Measurements from ENCODE around the gene ZFAND5. TPM values are rescaled to one million over a fixed set of nuclear protein-coding genes. Genes with fewer than 3 reads are reported as not detected.

The ZFAND5 gene
- total and polyA plus RNA-seq, 2 experiments from 2014 or later: 138 to 216 TPM

DNA sequence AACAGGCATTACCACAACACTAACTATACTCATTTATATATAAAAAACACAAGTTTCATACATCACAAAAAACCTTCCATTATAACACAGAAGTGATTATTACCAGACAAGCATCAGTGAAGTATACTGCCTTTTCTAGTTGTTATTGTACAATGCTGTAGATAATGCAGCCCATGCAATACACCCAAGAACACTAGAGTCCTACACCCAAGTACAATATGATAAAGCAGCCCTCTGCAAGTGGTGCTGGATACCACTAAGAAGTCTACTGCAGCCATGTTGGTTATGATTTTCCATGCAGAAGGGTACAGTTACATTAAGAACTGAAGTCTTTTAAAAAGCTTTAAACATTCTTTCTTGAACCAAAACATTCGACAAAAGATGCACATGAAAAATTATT lies 10.3 kb downstream of the ZFAND5 start:
- peaks cover 4% of the 10 kb centered on the region for H3K27me3 Mint-ChIP-seq (ENCODE audit: insufficient read depth, low read depth, poor library complexity)
- no peak overlapping the region for H3K27ac ChIP-seq (ENCODE audit: low read depth)
- TF ChIP-seq, protein P1, sequence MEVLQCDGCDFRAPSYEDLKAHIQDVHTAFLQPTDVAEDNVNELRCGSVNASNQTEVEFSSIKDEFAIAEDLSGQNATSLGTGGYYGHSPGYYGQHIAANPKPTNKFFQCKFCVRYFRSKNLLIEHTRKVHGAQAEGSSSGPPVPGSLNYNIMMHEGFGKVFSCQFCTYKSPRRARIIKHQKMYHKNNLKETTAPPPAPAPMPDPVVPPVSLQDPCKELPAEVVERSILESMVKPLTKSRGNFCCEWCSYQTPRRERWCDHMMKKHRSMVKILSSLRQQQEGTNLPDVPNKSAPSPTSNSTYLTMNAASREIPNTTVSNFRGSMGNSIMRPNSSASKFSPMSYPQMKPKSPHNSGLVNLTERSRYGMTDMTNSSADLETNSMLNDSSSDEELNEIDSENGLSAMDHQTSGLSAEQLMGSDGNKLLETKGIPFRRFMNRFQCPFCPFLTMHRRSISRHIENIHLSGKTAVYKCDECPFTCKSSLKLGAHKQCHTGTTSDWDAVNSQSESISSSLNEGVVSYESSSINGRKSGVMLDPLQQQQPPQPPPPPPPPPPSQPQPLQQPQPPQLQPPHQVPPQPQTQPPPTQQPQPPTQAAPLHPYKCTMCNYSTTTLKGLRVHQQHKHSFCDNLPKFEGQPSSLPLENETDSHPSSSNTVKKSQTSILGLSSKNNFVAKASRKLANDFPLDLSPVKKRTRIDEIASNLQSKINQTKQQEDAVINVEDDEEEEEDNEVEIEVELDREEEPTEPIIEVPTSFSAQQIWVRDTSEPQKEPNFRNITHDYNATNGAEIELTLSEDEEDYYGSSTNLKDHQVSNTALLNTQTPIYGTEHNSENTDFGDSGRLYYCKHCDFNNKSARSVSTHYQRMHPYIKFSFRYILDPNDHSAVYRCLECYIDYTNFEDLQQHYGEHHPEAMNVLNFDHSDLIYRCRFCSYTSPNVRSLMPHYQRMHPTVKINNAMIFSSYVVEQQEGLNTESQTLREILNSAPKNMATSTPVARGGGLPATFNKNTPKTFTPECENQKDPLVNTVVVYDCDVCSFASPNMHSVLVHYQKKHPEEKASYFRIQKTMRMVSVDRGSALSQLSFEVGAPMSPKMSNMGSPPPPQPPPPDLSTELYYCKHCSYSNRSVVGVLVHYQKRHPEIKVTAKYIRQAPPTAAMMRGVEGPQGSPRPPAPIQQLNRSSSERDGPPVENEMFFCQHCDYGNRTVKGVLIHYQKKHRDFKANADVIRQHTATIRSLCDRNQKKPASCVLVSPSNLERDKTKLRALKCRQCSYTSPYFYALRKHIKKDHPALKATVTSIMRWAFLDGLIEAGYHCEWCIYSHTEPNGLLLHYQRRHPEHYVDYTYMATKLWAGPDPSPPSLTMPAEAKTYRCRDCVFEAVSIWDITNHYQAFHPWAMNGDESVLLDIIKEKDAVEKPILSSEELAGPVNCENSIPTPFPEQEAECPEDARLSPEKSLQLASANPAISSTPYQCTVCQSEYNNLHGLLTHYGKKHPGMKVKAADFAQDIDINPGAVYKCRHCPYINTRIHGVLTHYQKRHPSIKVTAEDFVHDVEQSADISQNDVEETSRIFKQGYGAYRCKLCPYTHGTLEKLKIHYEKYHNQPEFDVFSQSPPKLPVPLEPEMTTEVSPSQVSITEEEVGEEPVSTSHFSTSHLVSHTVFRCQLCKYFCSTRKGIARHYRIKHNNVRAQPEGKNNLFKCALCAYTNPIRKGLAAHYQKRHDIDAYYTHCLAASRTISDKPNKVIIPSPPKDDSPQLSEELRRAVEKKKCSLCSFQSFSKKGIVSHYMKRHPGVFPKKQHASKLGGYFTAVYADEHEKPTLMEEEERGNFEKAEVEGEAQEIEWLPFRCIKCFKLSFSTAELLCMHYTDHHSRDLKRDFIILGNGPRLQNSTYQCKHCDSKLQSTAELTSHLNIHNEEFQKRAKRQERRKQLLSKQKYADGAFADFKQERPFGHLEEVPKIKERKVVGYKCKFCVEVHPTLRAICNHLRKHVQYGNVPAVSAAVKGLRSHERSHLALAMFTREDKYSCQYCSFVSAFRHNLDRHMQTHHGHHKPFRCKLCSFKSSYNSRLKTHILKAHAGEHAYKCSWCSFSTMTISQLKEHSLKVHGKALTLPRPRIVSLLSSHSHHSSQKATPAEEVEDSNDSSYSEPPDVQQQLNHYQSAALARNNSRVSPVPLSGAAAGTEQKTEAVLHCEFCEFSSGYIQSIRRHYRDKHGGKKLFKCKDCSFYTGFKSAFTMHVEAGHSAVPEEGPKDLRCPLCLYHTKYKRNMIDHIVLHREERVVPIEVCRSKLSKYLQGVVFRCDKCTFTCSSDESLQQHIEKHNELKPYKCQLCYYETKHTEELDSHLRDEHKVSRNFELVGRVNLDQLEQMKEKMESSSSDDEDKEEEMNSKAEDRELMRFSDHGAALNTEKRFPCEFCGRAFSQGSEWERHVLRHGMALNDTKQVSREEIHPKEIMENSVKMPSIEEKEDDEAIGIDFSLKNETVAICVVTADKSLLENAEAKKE (CRISPR knock-in tag; IDR thresholded peaks at IDR 0.05): no peak
- no peak for TF ChIP-seq ZNF331 (CRISPR knock-in tag; IDR thresholded peaks at IDR 0.05; ENCODE audit: low read depth)
- TF ChIP-seq EZH2 (IDR thresholded peaks at IDR 0.05; ENCODE audit: low read depth, unreplicated experiment): no peak
- TF ChIP-seq ZNF114 (CRISPR knock-in tag; IDR thresholded peaks at IDR 0.05): no peak
- TF ChIP-seq POLR2AphosphoS5 (IDR thresholded peaks at IDR 0.05; ENCODE audit: low read depth): no peak
- TF ChIP-seq, protein P2, sequence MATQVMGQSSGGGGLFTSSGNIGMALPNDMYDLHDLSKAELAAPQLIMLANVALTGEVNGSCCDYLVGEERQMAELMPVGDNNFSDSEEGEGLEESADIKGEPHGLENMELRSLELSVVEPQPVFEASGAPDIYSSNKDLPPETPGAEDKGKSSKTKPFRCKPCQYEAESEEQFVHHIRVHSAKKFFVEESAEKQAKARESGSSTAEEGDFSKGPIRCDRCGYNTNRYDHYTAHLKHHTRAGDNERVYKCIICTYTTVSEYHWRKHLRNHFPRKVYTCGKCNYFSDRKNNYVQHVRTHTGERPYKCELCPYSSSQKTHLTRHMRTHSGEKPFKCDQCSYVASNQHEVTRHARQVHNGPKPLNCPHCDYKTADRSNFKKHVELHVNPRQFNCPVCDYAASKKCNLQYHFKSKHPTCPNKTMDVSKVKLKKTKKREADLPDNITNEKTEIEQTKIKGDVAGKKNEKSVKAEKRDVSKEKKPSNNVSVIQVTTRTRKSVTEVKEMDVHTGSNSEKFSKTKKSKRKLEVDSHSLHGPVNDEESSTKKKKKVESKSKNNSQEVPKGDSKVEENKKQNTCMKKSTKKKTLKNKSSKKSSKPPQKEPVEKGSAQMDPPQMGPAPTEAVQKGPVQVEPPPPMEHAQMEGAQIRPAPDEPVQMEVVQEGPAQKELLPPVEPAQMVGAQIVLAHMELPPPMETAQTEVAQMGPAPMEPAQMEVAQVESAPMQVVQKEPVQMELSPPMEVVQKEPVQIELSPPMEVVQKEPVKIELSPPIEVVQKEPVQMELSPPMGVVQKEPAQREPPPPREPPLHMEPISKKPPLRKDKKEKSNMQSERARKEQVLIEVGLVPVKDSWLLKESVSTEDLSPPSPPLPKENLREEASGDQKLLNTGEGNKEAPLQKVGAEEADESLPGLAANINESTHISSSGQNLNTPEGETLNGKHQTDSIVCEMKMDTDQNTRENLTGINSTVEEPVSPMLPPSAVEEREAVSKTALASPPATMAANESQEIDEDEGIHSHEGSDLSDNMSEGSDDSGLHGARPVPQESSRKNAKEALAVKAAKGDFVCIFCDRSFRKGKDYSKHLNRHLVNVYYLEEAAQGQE (IDR thresholded peaks at IDR 0.05; ENCODE audit: unreplicated experiment): no peak
- TF ChIP-seq, protein P3, sequence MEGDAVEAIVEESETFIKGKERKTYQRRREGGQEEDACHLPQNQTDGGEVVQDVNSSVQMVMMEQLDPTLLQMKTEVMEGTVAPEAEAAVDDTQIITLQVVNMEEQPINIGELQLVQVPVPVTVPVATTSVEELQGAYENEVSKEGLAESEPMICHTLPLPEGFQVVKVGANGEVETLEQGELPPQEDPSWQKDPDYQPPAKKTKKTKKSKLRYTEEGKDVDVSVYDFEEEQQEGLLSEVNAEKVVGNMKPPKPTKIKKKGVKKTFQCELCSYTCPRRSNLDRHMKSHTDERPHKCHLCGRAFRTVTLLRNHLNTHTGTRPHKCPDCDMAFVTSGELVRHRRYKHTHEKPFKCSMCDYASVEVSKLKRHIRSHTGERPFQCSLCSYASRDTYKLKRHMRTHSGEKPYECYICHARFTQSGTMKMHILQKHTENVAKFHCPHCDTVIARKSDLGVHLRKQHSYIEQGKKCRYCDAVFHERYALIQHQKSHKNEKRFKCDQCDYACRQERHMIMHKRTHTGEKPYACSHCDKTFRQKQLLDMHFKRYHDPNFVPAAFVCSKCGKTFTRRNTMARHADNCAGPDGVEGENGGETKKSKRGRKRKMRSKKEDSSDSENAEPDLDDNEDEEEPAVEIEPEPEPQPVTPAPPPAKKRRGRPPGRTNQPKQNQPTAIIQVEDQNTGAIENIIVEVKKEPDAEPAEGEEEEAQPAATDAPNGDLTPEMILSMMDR (conservative IDR thresholded peaks at IDR 0.05; ENCODE audit: low read depth in 2 of 2): no peak
- TF ChIP-seq STAT1 (IDR thresholded peaks at IDR 0.05; ENCODE audit: unreplicated experiment): no peak
- TF ChIP-seq NANOG (IDR thresholded peaks at IDR 0.05; ENCODE audit: borderline replicate concordance): no peak
- TF ChIP-seq, protein P4, sequence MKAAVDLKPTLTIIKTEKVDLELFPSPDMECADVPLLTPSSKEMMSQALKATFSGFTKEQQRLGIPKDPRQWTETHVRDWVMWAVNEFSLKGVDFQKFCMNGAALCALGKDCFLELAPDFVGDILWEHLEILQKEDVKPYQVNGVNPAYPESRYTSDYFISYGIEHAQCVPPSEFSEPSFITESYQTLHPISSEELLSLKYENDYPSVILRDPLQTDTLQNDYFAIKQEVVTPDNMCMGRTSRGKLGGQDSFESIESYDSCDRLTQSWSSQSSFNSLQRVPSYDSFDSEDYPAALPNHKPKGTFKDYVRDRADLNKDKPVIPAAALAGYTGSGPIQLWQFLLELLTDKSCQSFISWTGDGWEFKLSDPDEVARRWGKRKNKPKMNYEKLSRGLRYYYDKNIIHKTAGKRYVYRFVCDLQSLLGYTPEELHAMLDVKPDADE (IDR thresholded peaks at IDR 0.05): no peak
- no peak for TF ChIP-seq JUNB (IDR thresholded peaks at IDR 0.05; ENCODE audit: unreplicated experiment)
- peaks cover 49% of the 10 kb centered on the region for H3K36me3 ChIP-seq (ENCODE audit: insufficient read depth)
- H3K36me3 Mint-ChIP-seq (ENCODE audit: low read depth): peaks cover 63% of the 10 kb centered on the region
- no peak overlapping the region for H3K27ac Mint-ChIP-seq
- DNase-seq (ENCODE audit: low spot score): no peak
- no peak overlapping the region for H2AFZ ChIP-seq
- H3K4me3 ChIP-seq: no peak overlapping the region
- no peaks in the 10 kb centered on the region for H3K27me3 ChIP-seq (ENCODE audit: insufficient read depth)
- no peak overlapping the region for H3K4me3 Mint-ChIP-seq
- H4K20me1 ChIP-seq (replicated peaks; ENCODE audit: insufficient read depth): peaks cover 54% of the 10 kb centered on the region
- peaks cover 43% of the 10 kb centered on the region for H3K79me2 ChIP-seq (replicated peaks; ENCODE audit: insufficient read depth)
- ATAC-seq: no peak
- H3K4me1 Mint-ChIP-seq: peaks cover 4% of the 10 kb centered on the region; the same call in 2 of the 3 replicates
- H3F3A ChIP-seq (replicated peaks; ENCODE audit: low read depth): peaks cover 24% of the 10 kb centered on the region; the same call in 1 of the 2 replicates
- no peaks in the 10 kb centered on the region; the same call in 2 of the 3 replicates for H3K9me3 Mint-ChIP-seq
- H3K4me1 ChIP-seq (ENCODE audit: insufficient read depth): 0 out of 2 replicates have a peak, but pooled peaks cover under 1% of the 10 kb centered on the region
- no peaks in the 10 kb centered on the region for H3K9me2 ChIP-seq (ENCODE audit: insufficient read depth)
- H3K4me2 ChIP-seq: no peak overlapping the region
